ENCODE data around the gene TIMM17B. TPM values are rescaled to one million over a fixed set of nuclear protein-coding genes. Genes with fewer than 3 reads are reported as not detected.

Gene TIMM17B
- total RNA-seq, result 16.8 and 19.9 TPM in 2 replicates

DNA sequence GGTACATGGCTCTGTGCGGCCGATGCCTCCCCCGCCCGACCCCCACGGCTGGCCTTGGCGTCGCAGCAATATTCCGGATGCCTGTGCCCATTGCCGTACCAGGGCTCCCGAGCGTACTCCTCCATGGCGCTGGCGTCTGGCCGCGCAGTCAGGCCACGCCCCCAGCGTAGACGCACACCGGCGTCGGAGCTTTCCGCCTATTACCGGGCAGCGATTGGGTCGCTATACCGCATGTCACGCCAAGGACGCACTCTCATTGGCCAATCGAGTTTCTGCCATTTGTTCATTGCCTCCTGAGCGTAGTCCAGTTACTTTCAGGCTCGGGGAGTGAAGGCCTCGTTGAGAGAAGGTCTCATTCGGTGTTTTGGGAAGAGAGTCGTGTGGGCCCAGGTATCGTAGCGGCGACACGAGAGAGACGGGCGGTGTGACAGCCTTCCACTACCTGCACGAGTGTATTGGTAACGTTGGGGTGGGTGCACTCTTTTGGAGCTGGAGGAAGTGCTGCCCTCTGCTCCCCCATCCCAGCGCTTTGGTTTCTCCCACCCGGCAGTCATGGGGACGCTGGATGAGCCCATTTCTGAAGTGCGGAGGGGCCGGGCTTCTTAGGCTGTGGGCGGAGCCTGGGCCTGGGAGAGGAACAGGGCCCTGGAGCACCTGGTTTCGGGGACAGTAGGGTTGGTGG is at the start of gene TIMM17B, which contains the start of gene PQBP1:
TIMM17B (minus strand) TSS at position 144 of the 682 bp plus-strand sequence; CDS start at position 125, 19 bp downstream.
PQBP1 (plus strand) TSS at position 306 of the 682 bp plus-strand sequence. CDS start 580 bp downstream, outside the sequence.

DNA sequence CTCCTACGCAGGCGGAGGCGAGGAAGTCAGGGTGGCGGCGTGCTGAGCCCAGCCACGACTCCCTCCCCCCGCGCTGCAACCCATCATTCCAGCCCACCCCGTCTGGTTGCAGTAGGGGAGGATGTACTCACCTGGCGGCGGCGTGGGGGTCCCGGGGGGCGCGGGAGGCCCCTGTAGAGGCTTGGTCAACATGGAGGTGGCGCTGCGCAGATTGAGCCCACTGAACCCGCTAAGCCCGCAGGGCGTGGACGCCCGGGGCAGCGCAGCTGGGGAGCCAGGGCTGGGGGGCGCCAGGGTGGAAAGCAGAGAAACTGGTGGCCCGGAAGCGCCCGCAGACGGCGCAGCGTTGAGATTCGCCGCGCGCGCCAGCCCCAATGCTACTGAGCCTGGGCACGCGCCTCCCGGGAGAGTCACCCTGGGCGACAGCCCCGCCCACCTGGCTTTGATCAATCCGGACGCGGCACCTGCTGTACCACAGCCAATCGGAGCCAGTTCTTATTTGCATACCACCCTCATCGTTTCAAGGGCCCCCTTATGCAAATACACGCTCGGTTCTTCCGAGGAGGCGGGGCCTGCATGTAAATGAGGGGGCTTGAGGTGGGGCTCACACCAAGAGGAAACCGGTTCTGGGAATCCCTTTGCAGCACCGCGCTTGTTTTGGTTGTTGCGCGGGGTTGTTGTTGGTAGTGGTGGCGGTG is 21.2 kb upstream of the TIMM17B start, which contains the start of gene PIM2:
PIM2 (minus strand) TSS at position 382 of the 698 bp plus-strand sequence; CDS start at position 192, 190 bp downstream.

GRCh38 chrX:48911412-48912182 is 14.0 kb upstream of the TIMM17B start, which contains the start of gene SLC35A2:
Gene SLC35A2 (minus strand): TSS chrX:48911646. CDS start chrX:48911636, 10 bp downstream.

Other genes with a start within 250 kb of the TIMM17B start
- gene WAS, start 214.0 kb downstream of the TIMM17B start, total RNA-seq, result 0.07 TPM in 1 of 2 replicates, not detected in the other
- 11.0 and 15.8 TPM in 2 replicates for gene SUV39H1, start 201.0 kb downstream of the TIMM17B start, total RNA-seq
- gene GLOD5, start 136.0 kb downstream of the TIMM17B start, total RNA-seq, result not detected in 2 replicates
- not detected in 2 replicates for gene GATA1, start 111.2 kb downstream of the TIMM17B start, total RNA-seq
- 20.6 and 28.7 TPM in 2 replicates for gene HDAC6, start 95.7 kb downstream of the TIMM17B start, total RNA-seq
- not detected in 2 replicates for gene ERAS, start 71.3 kb downstream of the TIMM17B start, total RNA-seq
- gene PCSK1N, start 62.2 kb downstream of the TIMM17B start, total RNA-seq, result not detected in 2 replicates
- gene PQBP1, start 162 bp upstream of the TIMM17B start, total RNA-seq, result 46.6 and 49.9 TPM in 2 replicates
- 13.0 and 14.1 TPM in 2 replicates for gene SLC35A2, start 13.9 kb upstream of the TIMM17B start, total RNA-seq
- 5.6 and 7.4 TPM in 2 replicates for gene PIM2, start 21.3 kb upstream of the TIMM17B start, total RNA-seq
- gene OTUD5, start 59.8 kb upstream of the TIMM17B start, total RNA-seq, result 25.0 and 27.6 TPM in 2 replicates
- 0.13 and 0.36 TPM in 2 replicates for gene KCND1, start 74.1 kb upstream of the TIMM17B start, total RNA-seq
- 17.4 and 21.1 TPM in 2 replicates for gene GRIPAP1, start 104.5 kb upstream of the TIMM17B start, total RNA-seq
- gene TFE3, start 145.6 kb upstream of the TIMM17B start, total RNA-seq, result 25.9 and 36.5 TPM in 2 replicates
- gene CCDC120, start 161.2 kb upstream of the TIMM17B start, total RNA-seq, result 1.1 and 1.2 TPM in 2 replicates
- gene PRAF2, start 176.2 kb upstream of the TIMM17B start, total RNA-seq, result 7.8 and 12.3 TPM in 2 replicates
- 25.5 and 25.7 TPM in 2 replicates for gene WDR45, start 182.1 kb upstream of the TIMM17B start, total RNA-seq
- 17.8 and 19.5 TPM in 2 replicates for gene GPKOW, start 226.0 kb upstream of the TIMM17B start, total RNA-seq